Mammary epithelial cell (primary cell): ENCODE results near the gene COL11A1.

ENCODE experiments used
- EZH2 ChIP-seq: IDR thresholded peaks from 2 replicates; pipeline ENCODE4 v1.6.1; 2012; ENCODE audit warnings: low read length, inconsistent platforms, borderline replicate concordance
- TF ChIP-seq, protein P1 (sequence below), 2 donors: IDR thresholded peaks in 1 of 2; conservative IDR thresholded peaks in 1 of 2; 2 replicates each; pipeline ENCODE4 v1.5.1; 2011 to 2012; ENCODE audit warnings: inconsistent platforms in 2 of 2, low read length in 2 of 2, mild to moderate bottlenecking in 2 of 2, control low read depth in 1 of 2, low read depth in 1 of 2; ENCODE audit not compliant: insufficient read depth in 1 of 2; ENCODE audit errors: extremely low read depth in 1 of 2

DNA sequence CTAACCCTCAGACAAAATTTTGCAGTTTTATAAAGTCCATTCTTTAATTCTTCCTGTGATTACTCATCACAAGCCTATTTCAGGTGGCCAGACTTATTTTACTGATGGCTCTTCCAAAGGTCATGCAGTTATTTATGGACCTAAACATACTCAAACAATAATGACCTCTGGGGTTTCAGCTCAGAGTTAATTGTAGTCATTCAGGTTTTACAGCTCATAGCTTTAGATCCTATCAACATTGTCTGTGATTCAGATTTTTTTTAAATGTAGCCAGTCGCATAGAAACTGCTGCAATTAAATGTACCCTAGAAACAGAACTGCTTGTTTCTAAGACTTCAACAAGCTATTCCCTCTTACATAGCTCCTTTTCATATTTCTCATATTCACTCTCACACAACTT is 270.8 kb downstream of the COL11A1 start:
- TF ChIP-seq, protein P1, sequence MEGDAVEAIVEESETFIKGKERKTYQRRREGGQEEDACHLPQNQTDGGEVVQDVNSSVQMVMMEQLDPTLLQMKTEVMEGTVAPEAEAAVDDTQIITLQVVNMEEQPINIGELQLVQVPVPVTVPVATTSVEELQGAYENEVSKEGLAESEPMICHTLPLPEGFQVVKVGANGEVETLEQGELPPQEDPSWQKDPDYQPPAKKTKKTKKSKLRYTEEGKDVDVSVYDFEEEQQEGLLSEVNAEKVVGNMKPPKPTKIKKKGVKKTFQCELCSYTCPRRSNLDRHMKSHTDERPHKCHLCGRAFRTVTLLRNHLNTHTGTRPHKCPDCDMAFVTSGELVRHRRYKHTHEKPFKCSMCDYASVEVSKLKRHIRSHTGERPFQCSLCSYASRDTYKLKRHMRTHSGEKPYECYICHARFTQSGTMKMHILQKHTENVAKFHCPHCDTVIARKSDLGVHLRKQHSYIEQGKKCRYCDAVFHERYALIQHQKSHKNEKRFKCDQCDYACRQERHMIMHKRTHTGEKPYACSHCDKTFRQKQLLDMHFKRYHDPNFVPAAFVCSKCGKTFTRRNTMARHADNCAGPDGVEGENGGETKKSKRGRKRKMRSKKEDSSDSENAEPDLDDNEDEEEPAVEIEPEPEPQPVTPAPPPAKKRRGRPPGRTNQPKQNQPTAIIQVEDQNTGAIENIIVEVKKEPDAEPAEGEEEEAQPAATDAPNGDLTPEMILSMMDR (conservative IDR thresholded peaks at IDR 0.05 in 1 of 2, IDR thresholded peaks at IDR 0.05 in 1 of 2; ENCODE audit: extremely low read depth in 1 of 2, insufficient read depth in 1 of 2, low read depth in 1 of 2, low read length in 2 of 2): no peak
- TF ChIP-seq EZH2: no peak
